Epithelial cell of esophagus (primary cell): ENCODE measurements around the gene SSNA1.

Experiments
- DNase-seq: peaks from one replicate; pipeline ENCODE4 v3.0.0; 2010; ENCODE audit warnings: low read depth
- H3K4me3 ChIP-seq: 2 replicates; pipeline ENCODE4 v1.5.1; 2011; ENCODE audit warnings: mild to moderate bottlenecking, low read length, control low read depth
- TF ChIP-seq, protein P1 (sequence below): IDR thresholded peaks from 2 replicates; pipeline ENCODE4 v1.5.1; 2011; ENCODE audit warnings: low read depth, mild to moderate bottlenecking, low read length, control low read depth, inconsistent platforms; ENCODE audit not compliant: insufficient read depth; ENCODE audit errors: missing control alignments

Gene SSNA1

DNA sequence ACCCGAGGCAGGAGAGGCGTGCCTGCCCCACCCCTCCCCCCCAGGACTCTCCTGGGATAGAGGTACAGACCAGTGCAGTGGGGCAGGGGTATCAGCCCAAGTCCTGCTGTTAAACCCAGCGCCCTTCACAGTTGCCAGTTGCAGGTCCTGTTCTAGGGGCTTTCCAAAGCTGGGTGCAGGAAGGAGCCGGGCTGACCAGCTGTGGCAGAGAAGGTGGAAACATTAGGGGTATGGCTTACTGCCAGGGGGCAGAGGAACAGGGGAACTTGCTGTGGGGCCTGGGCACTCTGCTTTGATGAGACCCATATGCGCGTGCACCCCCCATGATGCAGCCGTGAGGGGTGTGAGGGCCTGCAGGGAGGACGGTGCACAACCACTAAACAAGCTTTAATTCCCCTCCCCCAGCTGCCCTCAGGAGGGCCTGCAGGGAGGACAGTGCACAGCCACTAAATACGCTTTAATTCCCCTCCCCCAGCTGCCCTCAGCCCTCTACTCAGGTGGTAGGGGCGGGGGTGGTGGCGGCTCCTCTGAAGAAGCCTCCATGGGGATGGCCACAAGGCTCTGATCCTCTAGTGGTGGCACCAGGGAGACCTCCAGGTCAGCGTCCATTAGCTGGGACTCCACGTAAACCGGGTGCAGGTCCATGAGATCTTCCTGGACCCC, 17.9 kb upstream of the SSNA1 start:
- no peak overlapping the region for H3K4me3 ChIP-seq
- DNase-seq: no peak
- TF ChIP-seq, protein P1, sequence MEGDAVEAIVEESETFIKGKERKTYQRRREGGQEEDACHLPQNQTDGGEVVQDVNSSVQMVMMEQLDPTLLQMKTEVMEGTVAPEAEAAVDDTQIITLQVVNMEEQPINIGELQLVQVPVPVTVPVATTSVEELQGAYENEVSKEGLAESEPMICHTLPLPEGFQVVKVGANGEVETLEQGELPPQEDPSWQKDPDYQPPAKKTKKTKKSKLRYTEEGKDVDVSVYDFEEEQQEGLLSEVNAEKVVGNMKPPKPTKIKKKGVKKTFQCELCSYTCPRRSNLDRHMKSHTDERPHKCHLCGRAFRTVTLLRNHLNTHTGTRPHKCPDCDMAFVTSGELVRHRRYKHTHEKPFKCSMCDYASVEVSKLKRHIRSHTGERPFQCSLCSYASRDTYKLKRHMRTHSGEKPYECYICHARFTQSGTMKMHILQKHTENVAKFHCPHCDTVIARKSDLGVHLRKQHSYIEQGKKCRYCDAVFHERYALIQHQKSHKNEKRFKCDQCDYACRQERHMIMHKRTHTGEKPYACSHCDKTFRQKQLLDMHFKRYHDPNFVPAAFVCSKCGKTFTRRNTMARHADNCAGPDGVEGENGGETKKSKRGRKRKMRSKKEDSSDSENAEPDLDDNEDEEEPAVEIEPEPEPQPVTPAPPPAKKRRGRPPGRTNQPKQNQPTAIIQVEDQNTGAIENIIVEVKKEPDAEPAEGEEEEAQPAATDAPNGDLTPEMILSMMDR: no peak

DNA sequence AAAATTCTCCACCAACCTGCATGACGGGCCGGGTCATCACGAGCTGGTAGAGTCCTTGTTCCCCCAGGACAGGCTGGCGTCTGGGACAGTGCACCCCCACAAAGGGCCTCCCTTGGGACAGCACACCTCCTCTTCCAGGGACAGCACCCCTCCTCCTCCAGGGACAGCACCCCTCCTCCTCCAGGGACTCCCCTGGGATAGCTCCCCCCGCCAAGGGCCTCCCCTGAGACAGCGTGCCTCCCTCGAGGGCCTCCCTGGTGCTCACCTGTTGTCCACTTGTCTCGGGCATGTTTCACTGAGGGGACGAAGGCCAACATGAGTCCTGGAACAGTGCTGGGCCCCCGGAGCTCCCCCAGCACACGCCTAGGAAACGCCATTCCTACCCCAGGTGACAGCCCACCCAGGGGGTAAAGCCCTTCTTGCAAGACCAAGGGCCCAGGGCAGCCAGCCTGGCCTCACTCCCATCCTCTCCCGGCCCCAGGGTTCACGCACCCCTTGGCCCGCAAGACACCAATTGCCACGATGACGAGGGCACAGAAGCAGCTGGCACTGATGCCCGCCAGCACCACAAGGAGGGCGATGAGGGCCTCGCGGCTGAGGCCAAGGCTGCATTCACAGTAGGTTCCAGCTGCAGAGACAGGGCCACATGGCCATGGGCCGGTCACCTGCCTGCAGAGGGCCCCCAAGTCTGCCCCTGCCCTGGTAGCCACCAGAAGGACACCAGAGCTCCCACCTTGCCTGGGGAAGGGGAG, 17.2 kb upstream of the SSNA1 start:
- TF ChIP-seq, protein P1: no peak
- no peak overlapping the region for H3K4me3 ChIP-seq
- DNase-seq: no peak

DNA sequence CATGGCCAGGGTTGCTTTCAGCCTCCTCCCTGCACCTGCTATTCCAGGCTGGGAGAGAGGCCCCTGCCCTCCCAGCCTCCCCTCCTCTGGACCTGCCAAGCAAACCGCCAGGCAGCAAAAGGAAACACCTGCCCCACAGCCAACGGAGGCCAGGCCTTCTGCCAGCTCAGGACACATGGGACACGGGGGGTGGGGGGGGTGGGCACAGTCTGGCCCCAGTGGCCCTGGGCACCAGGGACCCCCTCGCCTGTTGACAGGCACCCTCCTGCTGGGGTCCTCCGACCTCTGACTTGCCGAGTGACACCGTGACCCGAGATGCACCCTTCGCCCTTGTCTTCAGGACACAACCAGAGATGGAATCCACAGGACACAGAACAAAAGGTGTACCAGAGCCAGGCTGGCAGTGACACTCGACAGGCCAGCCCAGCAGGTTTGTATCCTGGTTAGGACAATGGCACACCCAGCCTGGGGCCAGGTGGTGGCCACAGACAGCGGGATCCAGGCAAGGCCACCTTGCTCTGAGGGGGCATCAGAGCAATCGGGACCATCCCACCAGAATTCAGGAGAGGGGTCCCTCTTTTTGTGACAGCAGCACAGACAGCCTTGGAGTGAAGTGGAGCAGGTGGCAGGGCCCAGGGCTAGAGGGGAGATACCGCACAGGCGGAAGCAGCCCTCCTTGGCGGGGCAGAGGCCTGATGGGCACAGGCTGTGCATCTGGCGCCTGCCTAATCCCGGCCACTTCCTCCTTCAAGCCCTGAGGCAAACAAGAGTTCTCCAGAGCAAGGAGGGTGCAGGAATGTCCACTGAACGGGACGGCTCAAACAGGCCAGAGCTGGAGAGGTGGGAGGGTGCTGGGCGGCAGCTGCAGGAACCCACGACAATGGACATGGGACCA, 15.3 kb upstream of the SSNA1 start:
- H3K4me3 ChIP-seq: no peak overlapping the region
- TF ChIP-seq, protein P1: no peak
- no peak for DNase-seq

DNA sequence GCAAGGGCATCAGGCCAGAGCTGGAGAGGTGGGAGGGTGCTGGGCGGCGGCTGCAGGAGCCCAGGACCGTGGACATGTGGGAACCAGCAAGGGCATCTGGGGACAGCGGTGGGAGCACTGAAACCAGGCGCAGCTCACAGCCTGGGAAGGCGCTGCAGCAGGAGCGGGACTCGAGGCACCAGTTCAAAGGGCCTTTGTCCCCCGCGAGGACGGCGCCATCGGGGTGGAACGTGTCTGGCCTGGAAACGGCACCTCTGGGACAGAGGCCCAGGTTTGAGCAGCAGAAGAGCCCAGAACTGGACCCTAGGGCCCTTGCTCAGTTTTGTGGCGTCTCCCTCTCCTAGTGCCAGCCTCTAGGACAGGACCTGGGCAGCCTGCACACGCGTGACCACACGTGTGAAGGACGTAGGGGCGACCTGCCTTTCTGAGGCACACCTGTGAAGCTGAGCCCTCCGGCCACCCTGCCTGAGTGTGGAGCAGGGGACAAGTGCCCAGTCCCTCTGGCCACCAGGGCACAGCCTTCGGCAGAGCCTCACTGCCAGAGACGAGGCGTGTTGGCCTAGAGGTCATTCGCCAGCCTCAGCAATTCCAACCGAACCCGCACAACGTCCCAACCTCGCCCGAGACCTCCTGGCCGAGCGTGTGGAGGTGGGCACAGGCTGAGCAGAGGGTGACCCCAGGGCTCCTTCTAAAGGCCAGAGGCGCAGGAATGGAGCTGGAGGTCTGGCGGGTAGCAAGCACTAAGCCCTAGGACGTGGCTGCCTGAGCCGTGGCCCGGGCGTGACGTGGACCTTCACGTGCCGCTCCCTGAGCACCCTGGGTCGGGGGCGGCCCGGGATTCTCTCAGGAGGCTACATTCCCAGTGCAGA, 14.4 kb upstream of the SSNA1 start:
- H3K4me3 ChIP-seq: no peak overlapping the region
- no peak for DNase-seq
- TF ChIP-seq, protein P1: no peak

DNA sequence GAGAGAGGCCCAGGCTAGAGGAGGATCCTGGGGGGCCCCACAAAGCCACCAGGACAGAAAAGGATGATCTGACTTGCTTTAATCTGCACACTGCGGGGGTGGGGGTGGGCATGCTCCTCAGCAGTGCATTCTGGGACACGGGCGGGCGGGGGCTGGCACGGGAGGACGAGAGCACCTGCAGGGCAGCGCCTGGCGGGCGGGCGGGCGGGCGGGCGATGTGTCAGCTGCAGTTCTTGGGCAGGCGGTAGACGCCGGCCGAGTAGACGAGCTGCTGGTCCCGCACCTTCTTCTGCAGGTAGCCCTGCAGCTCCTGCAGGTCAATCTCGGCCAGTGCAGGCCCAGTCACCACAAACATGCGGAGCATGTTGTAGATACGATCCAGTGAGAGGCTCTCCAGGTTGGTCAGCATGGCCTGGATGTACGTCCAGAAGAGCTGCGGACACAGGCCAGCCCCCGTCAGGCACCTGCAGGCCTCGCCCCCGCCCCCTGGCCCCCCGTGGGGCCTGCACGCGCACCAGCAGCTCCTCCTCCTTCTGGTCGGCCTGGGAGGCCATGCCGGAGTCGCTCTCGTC, 13.7 kb upstream of the SSNA1 start:
- TF ChIP-seq, protein P1: no peak
- no peak overlapping the region for H3K4me3 ChIP-seq
- DNase-seq: no peak
